ENCODE measurements around the gene CFDP1. TPM values are rescaled to one million over a fixed set of nuclear protein-coding genes. Genes with fewer than 3 reads are reported as not detected.
A peak's percentile ranks its signal among the peaks of the same experiment; 100 is the strongest.

CFDP1 gene
- total and polyA plus RNA-seq, 2 of the 13 experiments (the other 11 are each of a cell fraction or from before 2014, with no cell fraction given): 78.6 to 153 TPM

GRCh38 chr16:75250809-75251279 lies 182.5 kb downstream of the CFDP1 start (continued):
- TF ChIP-seq ZNF609 (CRISPR knock-in tag; IDR thresholded peaks at IDR 0.05; ENCODE audit: borderline replicate concordance) (peak; percentile 24), SIX4 (CRISPR knock-in tag; IDR thresholded peaks at IDR 0.05) (no peak), RBM39 (IDR thresholded peaks at IDR 0.05; ENCODE audit: low read depth, low read length, poor library complexity, severe bottlenecking) (peak; percentile 47), MED1 (CRISPR knock-in tag; IDR thresholded peaks at IDR 0.05) (peak; percentile 60), HMG20B (CRISPR knock-in tag; conservative IDR thresholded peaks at IDR 0.05) (no peak), PRDM15 (CRISPR knock-in tag; IDR thresholded peaks at IDR 0.05) (peak; percentile 48), ZNF629 (CRISPR knock-in tag; conservative IDR thresholded peaks at IDR 0.05) (0 out of 2 replicates have a peak, but pooled peaks have one; percentile 2), ZKSCAN5 (CRISPR knock-in tag; IDR thresholded peaks at IDR 0.05) (no peak), NR2F6 (IDR thresholded peaks at IDR 0.05) (no peak), NR2F6 (CRISPR knock-in tag; IDR thresholded peaks at IDR 0.05) (no peak), ZNF777 (CRISPR knock-in tag; IDR thresholded peaks at IDR 0.05) (no peak), KDM6A (CRISPR knock-in tag; IDR thresholded peaks at IDR 0.05; ENCODE audit: low read depth) (no peak), ZNF883 (CRISPR knock-in tag; IDR thresholded peaks at IDR 0.05; ENCODE audit: not compliant biosample characterization) (no peak), NR2C2 (CRISPR knock-in tag; IDR thresholded peaks at IDR 0.05; ENCODE audit: borderline replicate concordance) (peak; percentile 39; the same call in 1 of the 2 replicates), ZFP1 (CRISPR knock-in tag; IDR thresholded peaks at IDR 0.05) (no peak), TFE3 (CRISPR knock-in tag; IDR thresholded peaks at IDR 0.05) (no peak; the same call in 1 of the 2 replicates), ZNF337 (CRISPR knock-in tag; IDR thresholded peaks at IDR 0.05; ENCODE audit: borderline replicate concordance, low read depth) (no peak), ZNF737 (CRISPR knock-in tag; IDR thresholded peaks at IDR 0.05; ENCODE audit: borderline replicate concordance) (no peak), SRY (CRISPR knock-in tag; IDR thresholded peaks at IDR 0.05) (peak; percentile 89; the same call in 1 of the 2 replicates), ZBTB1 (CRISPR knock-in tag; IDR thresholded peaks at IDR 0.05; ENCODE audit: borderline replicate concordance) (no peak; the same call in 1 of the 2 replicates), SMYD3 (CRISPR knock-in tag; IDR thresholded peaks at IDR 0.05) (no peak; the same call in 1 of the 2 replicates), ZNF441 (CRISPR knock-in tag; IDR thresholded peaks at IDR 0.05; ENCODE audit: borderline replicate concordance) (no peak; the same call in 1 of the 2 replicates), FOXA3 (CRISPR knock-in tag; IDR thresholded peaks at IDR 0.05) (0 out of 2 replicates have a peak, but pooled peaks have one; percentile 15)

Data from HepG2 (cell line).